NK-92 treated with Interleukin-12 subunit alpha and Interleukin-12 subunit beta, amount 100 ng/mL, for 24 hours (cell line): ENCODE data around the gene TGIF1.
"Not testable (repeated sequence)": the region's sequence is repeated elsewhere in the genome, so short reads cannot be mapped to it uniquely, and the experiment has no call there.

Experiments used
- DNase-seq: peaks from one replicate; lab custom pipeline; 2025; lab: John Stamatoyannopoulos, UW

TGIF1 gene

DNA sequence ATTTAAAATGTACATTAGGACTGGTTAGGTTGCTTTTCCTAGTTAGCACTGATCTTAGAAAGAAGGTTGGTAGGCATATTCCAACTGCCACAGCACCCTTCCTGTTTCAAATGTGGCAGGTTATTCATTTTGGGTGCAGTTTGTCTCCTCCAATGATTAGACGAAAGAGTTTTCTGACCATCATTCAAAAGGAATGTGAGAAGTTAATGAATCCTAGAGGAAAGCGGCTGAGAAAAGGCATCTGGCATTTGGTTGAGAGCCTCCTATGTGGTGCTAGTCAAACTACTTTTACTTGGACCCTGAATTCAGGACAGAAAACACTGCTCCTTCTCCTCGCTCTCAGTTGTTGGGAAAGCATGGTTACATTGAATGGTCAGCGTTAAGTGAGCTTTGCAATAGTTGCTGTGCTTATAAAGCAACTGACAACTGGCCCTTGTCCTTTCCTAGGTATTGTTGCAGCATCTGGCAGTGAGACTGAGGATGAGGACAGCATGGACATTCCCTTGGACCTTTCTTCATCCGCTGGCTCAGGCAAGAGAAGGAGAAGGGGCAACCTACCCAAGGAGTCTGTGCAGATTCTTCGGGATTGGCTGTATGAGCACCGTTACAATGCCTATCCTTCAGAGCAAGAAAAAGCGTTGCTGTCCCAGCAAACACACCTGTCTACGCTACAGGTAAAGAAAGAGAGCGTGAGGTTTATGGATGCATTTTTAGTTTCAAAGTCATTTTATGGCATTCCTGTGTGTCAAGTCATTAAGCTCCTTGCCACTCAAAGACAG lies 6.1 kb downstream of the TGIF1 start:
- no peak for DNase-seq

- no peak for DNase-seq
Measured at GRCh38 chr18:3456686-3457069, 6.7 kb downstream of the TGIF1 start.

- no peak for DNase-seq
Measured at GRCh38 chr18:3457261-3457724, 7.3 kb downstream of the TGIF1 start.

DNA sequence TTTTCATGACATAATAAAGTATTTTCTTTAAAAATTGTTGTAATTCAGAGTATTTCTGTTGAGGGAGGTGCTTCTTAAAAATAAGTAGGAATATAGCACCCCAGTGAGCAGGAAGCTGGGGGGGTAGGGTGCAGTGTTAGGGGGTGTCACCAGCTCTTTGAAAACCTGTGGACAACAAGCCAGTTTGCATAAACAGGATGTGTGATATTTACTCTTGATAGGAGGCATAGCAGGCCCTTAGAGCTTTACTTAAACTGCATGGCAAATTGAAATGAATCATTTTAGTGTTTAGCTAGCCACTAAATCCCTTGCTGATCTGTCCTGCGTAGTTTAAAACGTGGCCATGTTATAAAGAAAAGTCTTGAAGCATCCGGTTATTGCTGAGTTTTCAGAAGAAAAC lies 8.4 kb downstream of the TGIF1 start:
- DNase-seq = no peak

DNA sequence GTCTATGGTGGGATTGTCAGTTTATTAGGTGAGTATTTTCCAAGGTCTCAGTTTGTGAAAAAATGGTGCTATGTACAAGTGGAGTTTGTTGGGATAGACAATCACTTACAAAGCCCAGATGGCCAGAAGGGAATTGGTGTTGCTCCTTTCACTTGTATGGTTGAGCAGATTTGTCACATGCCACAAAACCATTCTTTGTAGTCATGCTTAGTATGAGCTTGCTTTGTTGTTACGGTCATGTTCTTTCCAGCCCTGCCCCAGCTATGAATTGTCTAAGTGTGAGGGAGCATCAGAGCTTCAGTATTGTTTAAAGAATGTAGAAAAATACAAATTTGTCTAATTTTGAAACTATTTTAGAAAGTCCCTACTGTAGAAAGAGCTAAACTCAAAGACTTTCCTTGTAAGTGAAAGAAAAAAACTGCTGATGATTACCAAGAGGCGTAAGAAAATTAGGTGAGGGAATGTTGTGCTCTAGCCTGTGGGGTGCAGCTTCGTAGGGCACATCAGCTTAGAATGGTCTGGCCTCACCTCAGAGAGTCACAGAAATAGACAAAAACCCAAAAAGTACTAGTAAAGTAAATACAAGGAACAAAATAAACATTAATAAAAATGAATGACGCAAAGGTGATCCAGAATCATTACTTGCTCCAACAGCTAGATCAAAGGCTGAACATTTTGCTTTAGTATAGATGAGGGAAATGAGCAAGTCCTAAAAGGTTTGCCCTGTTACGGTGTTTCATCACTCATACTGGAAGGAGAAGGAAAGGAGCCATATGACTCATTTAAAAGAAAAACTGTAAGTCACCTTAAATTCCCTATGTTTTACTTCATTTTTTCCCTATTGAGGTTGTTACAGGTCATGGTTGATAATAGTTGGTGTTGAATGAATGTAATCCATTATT lies 9.2 kb downstream of the TGIF1 start:
- DNase-seq = no peak

DNA sequence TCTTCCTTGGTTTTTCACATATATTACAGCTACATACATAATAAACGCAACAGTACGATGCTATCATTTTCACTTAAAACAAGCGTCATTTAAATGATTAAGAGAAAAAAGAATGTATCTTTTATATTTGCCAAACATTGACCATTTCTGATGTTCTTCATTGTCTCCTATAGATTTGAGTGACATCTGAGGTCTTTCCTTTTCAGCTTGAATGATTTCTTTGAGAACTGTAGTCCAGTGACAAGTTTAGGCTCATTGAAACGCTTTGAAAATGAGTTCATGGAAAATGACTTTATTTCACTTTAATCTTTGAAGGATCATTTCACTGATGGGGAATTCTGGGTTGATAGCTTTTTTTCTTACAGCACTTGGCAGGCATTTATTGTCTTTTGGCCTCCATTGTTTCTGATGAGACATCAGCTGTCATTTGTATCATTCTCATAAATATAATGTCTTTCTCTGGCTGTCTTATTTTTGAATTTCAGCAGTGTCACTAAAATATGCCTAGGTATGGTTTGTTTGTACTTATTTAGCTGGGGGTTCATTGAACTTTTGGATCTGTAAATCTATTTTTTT lies 10.9 kb downstream of the TGIF1 start:
- DNase-seq = no peak

- DNase-seq = no peak
Measured at GRCh38 chr18:3461704-3462103, 11.7 kb downstream of the TGIF1 start.

DNA sequence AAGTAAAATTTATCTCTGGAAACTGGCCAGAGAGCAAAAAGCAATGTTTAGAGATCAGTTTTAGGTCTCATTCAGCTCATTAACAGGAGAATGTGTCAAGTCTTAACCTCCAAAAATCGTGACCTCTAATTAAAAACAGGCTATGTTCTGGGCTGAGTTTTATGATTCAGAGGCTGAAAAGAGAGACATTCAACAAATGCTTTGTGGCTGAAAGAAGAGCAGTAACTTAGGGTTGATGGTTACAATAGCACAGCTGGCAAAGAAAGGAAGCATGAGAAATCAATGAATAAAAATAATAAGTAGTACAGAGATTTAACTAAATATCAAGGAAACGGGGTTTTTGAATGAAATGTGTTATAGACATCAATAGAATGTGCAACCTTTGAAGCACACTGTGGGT lies 13.1 kb downstream of the TGIF1 start:
- DNase-seq = no peak

DNA sequence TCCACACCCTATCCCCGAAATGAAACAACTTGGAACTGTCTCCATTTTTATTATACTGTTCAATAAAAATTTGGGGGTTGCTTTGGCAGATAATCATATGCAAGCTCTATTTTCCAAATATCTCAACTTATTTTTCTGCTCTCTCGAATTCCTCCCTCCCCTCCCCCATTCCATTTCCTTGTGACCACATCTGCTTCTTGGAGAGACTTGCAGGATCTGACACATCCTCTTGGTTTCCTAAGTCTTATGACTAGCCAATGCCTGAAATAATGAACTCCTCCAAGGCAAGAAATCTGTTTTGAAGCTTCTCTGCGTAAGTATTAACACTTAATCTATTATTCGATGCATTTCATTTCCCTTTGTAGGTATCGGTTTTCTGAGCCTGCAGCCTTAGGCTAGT lies 16.1 kb downstream of the TGIF1 start:
- DNase-seq = no peak

DNA sequence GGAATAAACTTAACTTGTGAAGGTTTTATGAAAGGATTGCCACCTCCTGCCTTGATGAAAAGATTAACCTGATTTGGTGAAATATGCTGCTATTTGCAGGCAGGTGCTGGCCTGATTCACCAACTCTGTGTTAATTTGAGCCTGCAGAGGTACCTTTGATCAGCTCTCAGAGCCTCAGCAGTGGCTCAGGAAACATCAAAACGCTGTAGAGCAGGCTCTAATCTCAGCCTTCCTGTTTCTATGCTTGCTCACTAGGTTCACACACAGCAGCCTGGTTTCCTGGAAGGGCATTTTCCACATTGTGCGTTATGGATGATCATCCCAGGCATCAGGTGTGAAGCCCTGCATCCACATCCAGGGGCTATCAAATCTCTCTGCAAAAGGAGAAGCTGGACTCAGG lies 16.9 kb downstream of the TGIF1 start:
- no peak for DNase-seq

- DNase-seq = no peak
Measured at GRCh38 chr18:3468066-3468705, 18.2 kb downstream of the TGIF1 start.

- DNase-seq = no peak
Measured at GRCh38 chr18:3468833-3469232, 18.9 kb downstream of the TGIF1 start.

- DNase-seq = no peak
Measured at GRCh38 chr18:3471141-3471648, 21.2 kb downstream of the TGIF1 start.

DNA sequence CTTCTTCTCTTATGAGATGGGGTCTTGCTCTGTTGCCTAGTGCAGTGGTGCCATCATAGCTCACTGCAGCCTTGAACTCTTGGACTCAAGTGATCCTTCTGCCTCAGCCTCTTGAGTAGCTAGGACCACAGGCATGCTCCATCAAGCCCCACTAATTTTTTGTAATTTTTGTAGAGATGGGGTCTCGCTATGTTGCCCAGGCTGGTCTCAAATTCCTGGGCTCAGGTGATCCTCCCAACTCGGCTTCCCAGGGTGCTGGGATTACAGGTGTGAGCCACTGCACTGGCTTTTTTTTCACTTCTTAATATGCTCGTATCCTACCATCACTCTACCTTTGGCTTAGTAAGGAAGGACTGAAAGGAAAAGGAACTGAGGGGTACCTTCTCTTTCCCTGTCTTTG lies 22.1 kb downstream of the TGIF1 start:
- not testable (repeated sequence) for DNase-seq

DNA sequence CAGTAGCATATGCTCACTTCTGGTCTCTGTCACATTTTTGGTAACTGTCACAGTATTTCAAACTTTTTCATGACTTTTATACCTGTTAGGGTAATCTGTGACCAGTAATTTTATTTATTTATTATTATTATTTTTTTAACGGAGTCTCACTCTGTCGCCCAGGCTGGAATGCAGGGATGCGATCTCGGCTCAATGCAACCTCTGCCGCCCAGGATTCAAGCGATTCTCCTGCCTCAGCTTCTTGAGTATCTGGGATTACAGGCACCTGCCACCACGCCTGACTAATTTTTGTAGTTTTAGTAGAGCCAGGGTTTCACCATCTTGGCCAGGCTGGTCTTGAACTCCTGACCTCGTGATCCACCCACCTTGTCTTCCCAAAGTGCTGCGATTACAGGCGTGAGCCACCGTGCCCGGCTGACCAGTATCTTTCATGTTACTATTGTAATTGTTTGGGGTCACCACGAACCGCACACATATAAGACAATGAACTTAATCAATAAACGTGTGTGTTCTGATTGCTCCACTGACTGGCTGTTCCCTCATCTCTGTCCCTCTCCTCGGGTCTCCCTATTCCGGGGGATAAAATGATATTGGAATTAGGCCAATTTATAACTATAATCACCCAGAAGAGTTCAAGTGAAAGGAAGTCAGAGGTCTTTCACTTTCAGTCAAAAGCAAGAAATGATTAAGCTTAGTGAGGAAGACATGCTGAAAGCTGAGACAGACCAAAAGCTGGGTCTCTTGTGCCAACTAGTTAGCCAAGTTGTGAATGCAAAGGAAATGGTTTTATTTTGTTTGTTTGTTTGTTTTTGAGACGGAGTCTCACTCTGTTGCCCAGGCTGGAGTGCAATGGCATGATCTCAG lies 22.9 kb downstream of the TGIF1 start:
- DNase-seq = no peak

- no peak for DNase-seq
Measured at GRCh38 chr18:3478262-3478978, 28.4 kb downstream of the TGIF1 start.

DNA sequence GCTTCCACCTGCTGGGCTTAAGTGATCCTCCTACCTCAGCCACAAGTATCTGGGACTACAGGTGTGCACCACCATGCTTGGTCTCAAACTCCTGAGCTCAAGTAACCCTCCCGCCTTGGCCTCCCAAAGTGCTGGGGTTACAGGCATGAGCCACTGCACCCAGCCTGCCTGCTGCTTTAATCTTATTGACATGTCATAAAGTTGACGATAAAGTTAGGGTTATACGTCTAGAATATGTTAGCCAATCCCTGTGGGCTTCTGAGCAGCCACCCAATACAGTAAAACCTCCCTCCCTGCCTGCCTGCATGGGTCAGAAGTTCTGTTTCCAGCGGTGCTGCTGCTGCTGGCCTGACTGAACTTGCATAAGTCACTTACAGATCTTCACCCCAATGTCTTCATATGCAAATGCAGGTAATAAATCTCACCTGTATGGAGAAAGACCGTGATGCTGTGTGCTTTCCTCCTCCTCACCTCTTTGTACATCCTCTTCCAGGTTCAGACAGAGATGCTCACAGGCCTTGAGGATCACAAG lies 30.1 kb downstream of the TGIF1 start:
- DNase-seq = no peak

GRCh38 chr18:3480827-3481573 lies 31.0 kb downstream of the TGIF1 start:
- no peak for DNase-seq

GRCh38 chr18:3481696-3482210 lies 31.8 kb downstream of the TGIF1 start:
- no peak for DNase-seq
